Omental fat pad (tissue), 4 donors: ENCODE results near the gene HOXA9. TPM values are rescaled to one million over a fixed set of nuclear protein-coding genes. Genes with fewer than 3 reads are reported as not detected.

Experiments
- ATAC-seq: fragments of 150-250 bp; one replicate; pipeline ENCODE4 v1.9.1; 2016; ENCODE audit warnings: mild to moderate bottlenecking, moderate library complexity; ENCODE audit not compliant: low FRiP score
- DNase-seq: peaks from one replicate; pipeline ENCODE4 v3.0.0-alpha.2; 2019; ENCODE audit warnings: low spot score
- total RNA-seq, 4 donors: library from RNA; depleted of rRNA; stranded (reverse); fragments of >200 nt; gene quantifications; one replicate each; pipeline ENCODE4 v1.1.0, GENCODE V29; 2016
- TF ChIP-seq, protein P1 (sequence below), 3 donors: fragments of 450-650 bp; IDR thresholded peaks; one replicate each; pipeline ENCODE4 v1.5.1; 2016 to 2017; ENCODE audit warnings: antibody characterized with exemption in 3 of 3, mild to moderate bottlenecking in 3 of 3, moderate library complexity in 2 of 3

HOXA9 gene
- total RNA-seq, 4 donors from 2014 or later, result 0.19 to 2.4 (median 1.0) TPM; not detected in 1

DNA sequence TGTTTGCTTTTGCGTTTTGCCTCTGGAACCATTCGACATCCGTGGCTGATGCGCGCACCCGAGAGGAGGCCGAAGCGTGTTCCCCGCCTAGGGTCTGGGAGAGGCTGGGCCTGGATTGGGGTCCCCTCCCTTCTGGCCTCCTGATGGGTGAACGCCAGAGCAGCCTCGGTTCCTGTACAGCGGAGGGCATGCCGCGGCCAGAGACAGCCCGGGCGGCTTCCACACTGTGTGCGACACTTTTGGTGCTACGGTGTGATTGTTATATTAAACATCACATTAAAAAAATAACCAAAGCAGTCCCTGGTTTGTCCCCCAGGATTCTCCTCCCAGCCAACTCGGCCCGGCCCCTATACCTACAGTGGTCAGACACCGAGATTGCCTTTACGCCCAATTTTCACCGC, 5.2 kb downstream of the HOXA9 start:
- TF ChIP-seq, protein P1, sequence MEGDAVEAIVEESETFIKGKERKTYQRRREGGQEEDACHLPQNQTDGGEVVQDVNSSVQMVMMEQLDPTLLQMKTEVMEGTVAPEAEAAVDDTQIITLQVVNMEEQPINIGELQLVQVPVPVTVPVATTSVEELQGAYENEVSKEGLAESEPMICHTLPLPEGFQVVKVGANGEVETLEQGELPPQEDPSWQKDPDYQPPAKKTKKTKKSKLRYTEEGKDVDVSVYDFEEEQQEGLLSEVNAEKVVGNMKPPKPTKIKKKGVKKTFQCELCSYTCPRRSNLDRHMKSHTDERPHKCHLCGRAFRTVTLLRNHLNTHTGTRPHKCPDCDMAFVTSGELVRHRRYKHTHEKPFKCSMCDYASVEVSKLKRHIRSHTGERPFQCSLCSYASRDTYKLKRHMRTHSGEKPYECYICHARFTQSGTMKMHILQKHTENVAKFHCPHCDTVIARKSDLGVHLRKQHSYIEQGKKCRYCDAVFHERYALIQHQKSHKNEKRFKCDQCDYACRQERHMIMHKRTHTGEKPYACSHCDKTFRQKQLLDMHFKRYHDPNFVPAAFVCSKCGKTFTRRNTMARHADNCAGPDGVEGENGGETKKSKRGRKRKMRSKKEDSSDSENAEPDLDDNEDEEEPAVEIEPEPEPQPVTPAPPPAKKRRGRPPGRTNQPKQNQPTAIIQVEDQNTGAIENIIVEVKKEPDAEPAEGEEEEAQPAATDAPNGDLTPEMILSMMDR (IDR thresholded peaks at IDR 0.05), result no peak
- DNase-seq (peak; percentile 20), ATAC-seq (no peak)

DNA sequence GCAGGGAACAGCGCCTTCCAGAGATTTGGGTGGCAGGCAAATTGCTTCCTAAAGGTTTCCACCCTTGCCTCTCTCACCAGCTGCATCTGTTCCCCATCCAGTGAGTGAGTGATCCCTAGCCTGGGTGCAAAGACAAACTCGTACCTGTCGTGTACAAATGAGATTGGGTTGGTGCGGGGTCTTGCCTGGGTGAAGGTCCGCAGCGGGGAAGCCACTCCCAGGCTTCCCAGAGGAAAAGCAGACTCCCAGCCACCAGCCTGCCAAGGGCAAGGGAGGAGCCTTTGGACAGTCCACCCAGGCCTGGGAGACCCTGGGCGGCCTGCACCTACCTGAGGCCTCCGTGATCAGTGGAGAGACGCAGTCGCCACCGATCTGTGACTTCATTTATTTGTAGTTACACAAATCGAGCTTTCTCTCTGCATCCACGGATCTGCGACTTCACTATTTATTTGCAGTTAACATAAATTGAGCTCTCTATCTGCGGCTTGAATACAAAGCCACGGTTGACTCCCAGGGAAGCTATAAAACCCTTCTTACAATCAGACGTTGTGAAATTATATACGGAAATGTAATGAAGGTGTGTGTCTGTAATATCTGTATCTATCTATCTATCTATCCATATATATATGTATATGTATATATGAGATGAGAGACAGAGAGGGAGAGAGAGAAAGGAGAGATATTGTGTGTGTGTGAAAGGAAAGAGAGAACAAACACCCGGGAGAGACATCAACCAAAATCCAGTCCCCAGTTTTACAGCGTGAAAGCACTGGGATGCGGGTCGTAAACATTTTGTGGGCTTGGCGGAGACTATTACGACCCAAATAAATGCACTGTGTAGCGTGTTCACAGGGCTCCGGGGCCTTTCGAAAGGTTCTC, 5.8 kb downstream of the HOXA9 start:
- DNase-seq (peak; percentile 19), ATAC-seq (no peak)
- TF ChIP-seq, protein P1 (IDR thresholded peaks at IDR 0.05), result no peak

DNA sequence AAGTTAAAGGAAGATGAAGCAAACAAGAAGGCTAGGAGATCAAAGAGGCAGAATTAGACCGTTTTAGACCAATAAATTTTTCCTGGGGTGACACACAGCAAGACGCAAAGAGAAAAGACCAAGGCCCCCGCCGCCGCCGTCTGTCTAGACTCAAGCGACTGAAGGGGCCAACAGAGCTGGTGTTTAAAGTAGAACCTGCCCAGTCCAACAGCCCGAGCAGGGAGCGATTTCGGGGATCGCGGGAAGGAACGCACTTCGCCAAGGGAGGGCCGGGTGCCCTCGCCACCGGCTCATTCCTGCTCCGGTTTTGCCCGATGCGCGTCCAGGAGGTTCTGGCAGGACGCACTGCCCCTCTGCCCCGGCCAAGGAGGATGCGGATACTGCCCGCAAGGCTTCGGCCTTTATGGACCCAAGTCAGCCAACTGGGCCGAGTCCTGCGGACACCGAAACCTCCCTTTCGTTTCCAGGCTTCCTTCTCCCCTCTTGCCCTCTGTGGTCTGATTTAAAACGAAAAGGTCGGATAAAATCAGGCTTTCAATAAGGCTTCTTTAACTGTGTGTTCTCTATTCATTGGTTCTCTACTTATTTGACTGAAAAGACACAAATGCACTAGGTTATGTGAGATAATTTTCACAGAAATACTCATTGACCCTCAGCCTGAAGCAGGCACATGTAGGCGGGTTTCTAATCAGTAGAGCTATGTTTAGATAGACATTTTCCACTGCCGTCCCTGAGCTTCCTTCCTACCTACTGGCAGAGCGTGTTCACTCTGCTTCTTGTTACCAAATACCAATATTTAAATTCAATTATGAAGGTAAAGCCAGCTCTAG, 6.7 kb downstream of the HOXA9 start:
- peak; percentile 14 for DNase-seq
- TF ChIP-seq, protein P1 (IDR thresholded peaks at IDR 0.05), result no peak
- no peak for ATAC-seq

DNA sequence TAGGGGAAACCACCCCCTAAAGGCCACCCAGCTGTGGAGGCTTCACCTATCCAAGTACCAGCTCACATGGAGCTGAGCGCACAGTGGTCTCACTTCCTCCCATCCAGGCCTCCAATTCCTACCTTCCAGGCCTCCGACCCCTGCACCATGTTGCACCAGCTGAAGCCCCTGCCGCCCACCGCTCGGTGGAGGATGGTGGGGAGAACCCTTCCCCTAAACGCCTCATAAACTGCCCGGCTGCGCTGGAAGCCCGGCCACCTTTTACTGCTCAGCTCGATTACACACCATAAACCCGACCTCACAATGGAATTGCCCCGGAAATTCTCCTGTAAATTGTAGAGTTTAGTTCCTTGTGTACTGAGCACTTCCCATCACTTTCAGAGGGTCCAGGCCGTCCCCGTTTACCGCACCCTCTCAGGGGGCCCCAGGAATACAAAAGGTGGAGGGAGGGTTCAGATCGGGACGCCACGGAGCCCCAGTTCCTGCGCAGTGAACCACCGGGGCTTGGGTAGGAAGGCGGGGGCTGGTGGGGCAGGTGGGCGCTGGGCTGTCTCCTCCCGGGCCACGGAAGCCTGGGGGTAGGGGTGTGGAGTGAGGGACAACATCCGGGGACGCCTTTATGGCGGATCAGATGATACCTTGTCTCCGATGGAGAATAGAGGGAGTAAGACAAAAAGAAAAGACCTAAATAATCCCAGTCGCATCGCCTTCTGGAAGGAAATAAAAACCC, 7.5 kb downstream of the HOXA9 start:
- DNase-seq, result peak; percentile 15
- TF ChIP-seq, protein P1 (IDR thresholded peaks at IDR 0.05), result no peak
- ATAC-seq, result no peak

DNA sequence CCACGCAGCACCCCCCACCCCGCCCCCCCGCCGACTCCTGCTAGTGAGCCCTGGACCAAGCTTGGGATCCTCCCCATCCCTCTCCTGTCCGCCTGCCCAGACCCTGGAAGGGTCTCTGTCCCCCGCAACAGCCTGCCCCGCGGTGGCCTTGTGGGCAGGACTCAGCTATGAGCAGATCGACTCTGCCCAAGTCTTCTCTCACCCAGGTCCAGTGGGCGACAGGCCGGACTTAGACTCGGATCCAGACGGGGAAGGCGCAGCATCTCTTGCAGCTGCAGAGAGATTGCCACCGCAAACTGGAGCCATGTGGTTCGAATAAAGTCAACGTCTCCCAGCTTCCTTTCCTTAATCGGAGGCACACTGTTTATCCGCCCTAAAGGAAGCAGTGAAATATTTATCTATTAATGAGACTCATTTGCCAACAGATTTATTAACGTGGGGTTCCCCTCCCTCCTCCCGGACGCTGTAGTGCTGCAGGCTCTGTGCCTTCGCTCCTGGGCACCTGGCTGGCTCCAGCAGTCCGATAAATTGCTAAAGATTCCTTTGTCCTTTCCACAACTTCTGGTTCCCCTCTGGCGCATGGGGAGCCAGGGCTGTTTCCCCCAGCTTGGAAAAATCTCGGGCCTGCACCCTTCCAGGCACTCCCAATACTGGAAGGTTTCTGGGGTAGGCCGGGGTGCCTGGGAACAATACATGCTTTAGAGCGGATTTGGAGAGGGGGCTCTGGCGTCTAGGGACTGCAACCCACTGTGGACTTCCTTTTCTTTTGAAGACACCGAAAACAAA, 8.2 kb downstream of the HOXA9 start:
- TF ChIP-seq, protein P1 (IDR thresholded peaks at IDR 0.05), result no peak
- DNase-seq (peak; percentile 20), ATAC-seq (no peak)

DNA sequence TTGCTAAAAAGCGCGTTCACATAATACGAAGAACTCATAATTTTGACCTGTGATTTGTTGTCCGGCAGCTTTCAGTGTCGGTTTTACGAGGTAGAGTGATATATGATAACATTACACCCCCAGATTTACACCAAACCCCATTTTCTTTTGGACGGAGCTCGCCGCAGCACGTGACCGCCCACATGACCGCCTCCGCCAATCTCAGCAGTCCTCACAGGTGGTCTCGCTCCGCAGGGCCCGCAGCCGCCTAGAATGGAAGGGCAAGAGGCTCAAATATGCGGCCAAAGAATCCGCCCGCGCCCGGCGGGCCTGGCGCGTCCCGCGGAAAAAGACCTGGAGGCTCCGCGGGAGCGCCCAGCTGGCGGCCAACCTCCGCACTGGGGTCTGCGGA, 8.8 kb downstream of the HOXA9 start, which contains the start of gene HOXA7:
TSS of gene HOXA7 (minus strand) at position 168 of the 391 bp plus-strand sequence. CDS start at position 38, 130 bp downstream.
- TF ChIP-seq, protein P1 (IDR thresholded peaks at IDR 0.05), result no peak
- ATAC-seq (peak; percentile 37), DNase-seq (peak; percentile 39)
